DOHH2 (cell line): Measurements from ENCODE around the gene GPATCH8.

Source experiments
- EZH2phosphoT487 ChIP-seq: fragments of 200-600 bp; sonication (generic); IDR thresholded peaks from 2 replicates; pipeline ENCODE4 v1.6.1; 2017; ENCODE audit warnings: borderline replicate concordance, mild to moderate bottlenecking, antibody characterized with exemption, low read length, moderate library complexity, mixed read lengths
- TF ChIP-seq, protein P1 (sequence below): fragments of 200-600 bp; sonication (generic); IDR thresholded peaks from one replicate; pipeline ENCODE4 v1.5.1; 2014; ENCODE audit warnings: antibody characterized with exemption, mild to moderate bottlenecking, low read depth, low read length; ENCODE audit not compliant: poor library complexity, severe bottlenecking

DNA sequence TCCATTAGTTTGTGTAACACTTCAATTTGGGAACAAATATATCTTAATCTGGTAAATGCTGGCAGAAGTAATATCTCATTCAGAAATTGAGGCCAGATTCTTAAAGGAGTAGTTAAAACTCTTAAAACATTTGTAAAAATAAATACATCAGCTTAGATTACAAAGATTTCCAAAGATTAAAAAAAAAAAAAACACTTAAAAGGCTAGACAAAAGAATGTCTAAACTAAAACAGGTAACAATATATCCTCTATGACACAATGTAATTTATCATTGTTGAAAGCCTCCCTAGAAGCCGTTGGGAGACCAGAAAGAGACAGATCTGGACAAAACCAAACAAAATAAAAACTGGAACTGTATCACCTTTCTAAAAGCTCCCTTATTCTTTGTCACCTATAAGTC, 3.5 kb downstream of the GPATCH8 start:
- TF ChIP-seq, protein P1, sequence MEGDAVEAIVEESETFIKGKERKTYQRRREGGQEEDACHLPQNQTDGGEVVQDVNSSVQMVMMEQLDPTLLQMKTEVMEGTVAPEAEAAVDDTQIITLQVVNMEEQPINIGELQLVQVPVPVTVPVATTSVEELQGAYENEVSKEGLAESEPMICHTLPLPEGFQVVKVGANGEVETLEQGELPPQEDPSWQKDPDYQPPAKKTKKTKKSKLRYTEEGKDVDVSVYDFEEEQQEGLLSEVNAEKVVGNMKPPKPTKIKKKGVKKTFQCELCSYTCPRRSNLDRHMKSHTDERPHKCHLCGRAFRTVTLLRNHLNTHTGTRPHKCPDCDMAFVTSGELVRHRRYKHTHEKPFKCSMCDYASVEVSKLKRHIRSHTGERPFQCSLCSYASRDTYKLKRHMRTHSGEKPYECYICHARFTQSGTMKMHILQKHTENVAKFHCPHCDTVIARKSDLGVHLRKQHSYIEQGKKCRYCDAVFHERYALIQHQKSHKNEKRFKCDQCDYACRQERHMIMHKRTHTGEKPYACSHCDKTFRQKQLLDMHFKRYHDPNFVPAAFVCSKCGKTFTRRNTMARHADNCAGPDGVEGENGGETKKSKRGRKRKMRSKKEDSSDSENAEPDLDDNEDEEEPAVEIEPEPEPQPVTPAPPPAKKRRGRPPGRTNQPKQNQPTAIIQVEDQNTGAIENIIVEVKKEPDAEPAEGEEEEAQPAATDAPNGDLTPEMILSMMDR = no peak
- TF ChIP-seq EZH2phosphoT487 = no peak
